Measurements from ENCODE around the gene PCDHGA2.
"Not testable (repeated sequence)": the region's sequence is repeated elsewhere in the genome, so short reads cannot be mapped to it uniquely, and the experiment has no call there.

The PCDHGA2 gene

DNA sequence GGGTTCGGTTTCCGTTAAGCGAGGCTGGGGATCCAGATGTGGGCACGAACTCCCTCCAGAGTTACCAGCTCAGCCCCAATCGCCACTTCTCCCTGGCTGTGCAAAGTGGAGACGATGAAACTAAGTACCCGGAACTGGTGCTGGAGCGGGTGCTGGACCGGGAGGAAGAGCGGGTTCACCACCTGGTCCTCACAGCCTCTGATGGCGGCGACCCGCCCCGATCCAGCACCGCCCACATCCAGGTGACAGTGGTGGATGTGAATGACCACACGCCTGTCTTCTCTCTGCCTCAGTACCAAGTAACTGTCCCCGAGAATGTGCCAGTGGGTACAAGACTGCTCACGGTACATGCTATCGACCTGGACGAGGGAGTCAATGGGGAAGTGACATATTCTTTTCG is 44.8 kb downstream of the PCDHGA2 start:
- H3K4me3 ChIP-seq (ENCODE audit: low read depth, low read length): no peak overlapping the region

DNA sequence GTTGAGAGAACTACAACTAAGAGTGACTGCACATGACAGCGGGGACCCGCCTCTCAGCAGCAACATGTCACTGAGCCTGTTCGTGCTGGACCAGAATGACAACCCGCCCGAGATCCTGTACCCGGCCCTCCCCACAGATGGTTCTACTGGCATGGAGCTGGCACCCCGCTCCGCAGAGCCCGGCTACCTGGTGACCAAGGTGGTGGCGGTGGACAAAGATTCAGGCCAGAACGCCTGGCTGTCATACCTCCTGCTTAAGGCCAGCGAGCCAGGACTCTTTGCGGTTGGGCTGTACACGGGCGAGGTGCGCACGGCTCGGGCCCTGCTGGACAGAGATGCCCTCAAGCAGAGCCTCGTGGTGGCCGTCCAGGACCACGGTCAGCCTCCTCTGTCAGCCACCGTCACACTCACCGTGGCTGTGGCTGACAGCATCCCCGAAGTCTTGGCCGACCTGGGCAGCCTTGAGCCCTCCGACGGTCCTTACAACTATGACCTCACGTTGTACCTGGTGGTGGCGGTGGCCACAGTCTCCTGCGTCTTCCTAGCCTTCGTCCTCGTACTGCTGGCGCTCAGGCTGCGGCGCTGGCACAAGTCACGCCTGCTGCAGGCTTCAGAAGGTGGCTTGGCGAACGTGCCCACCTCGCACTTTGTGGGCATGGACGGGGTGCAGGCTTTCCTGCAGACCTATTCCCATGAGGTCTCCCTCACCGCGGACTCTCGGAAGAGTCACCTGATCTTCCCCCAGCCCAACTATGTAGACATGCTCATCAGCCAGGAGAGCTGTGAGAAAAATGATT is 46.1 kb downstream of the PCDHGA2 start:
- no peak overlapping the region for H3K4me3 ChIP-seq (ENCODE audit: low read depth, low read length)
- no peaks in the 10 kb centered on the region for H3K36me3 ChIP-seq (ENCODE audit: control insufficient read depth in 2 of 2, insufficient read depth in 1 of 2, low read length in 2 of 2)
- CTCF ChIA-PET: no interaction called here
- TF ChIP-seq, protein P1, sequence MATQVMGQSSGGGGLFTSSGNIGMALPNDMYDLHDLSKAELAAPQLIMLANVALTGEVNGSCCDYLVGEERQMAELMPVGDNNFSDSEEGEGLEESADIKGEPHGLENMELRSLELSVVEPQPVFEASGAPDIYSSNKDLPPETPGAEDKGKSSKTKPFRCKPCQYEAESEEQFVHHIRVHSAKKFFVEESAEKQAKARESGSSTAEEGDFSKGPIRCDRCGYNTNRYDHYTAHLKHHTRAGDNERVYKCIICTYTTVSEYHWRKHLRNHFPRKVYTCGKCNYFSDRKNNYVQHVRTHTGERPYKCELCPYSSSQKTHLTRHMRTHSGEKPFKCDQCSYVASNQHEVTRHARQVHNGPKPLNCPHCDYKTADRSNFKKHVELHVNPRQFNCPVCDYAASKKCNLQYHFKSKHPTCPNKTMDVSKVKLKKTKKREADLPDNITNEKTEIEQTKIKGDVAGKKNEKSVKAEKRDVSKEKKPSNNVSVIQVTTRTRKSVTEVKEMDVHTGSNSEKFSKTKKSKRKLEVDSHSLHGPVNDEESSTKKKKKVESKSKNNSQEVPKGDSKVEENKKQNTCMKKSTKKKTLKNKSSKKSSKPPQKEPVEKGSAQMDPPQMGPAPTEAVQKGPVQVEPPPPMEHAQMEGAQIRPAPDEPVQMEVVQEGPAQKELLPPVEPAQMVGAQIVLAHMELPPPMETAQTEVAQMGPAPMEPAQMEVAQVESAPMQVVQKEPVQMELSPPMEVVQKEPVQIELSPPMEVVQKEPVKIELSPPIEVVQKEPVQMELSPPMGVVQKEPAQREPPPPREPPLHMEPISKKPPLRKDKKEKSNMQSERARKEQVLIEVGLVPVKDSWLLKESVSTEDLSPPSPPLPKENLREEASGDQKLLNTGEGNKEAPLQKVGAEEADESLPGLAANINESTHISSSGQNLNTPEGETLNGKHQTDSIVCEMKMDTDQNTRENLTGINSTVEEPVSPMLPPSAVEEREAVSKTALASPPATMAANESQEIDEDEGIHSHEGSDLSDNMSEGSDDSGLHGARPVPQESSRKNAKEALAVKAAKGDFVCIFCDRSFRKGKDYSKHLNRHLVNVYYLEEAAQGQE (tag by site-specific recombination; IDR thresholded peaks at IDR 0.05): peak; percentile 64; the same call in 1 of the 2 replicates
- no peak for TF ChIP-seq ZNF292 (tag by site-specific recombination; IDR thresholded peaks at IDR 0.05; ENCODE audit: borderline replicate concordance, low read depth)
- H3K9me3 ChIP-seq (ENCODE audit: control insufficient read depth, insufficient read depth, low read depth, low read length): no peaks in the 10 kb centered on the region
- no peak overlapping the region for H3K27ac ChIP-seq (ENCODE audit: extremely low read depth, low read depth, low read length)
- POLR2A ChIA-PET: no interaction called here
- no peaks in the 10 kb centered on the region for H3K4me1 ChIP-seq (ENCODE audit: control insufficient read depth, insufficient read depth, low read length)

More for the DNA sequence above, 44.8 kb downstream of the PCDHGA2 start:
- CTCF ChIA-PET: interaction anchor here (0.7 to 1.7 kb wide), 6 partner anchors 9 to 181 kb away, joined by 3 to 8 read pairs (median 4); partner anchors contain the start of genes PCDHGA8 and PCDHGB5
- Histone ChIP-seq H3K36me3 (ENCODE audit: control insufficient read depth in 2 of 2, insufficient read depth in 1 of 2, low read length in 2 of 2) (no peaks in the 10 kb centered on the region), H3K4me1 (ENCODE audit: control insufficient read depth, insufficient read depth, low read length) (no peaks in the 10 kb centered on the region), H3K27ac (ENCODE audit: extremely low read depth, low read depth, low read length) (no peak overlapping the region), H3K9me3 (ENCODE audit: control insufficient read depth, insufficient read depth, low read depth, low read length) (no peaks in the 10 kb centered on the region)
- TF ChIP-seq ZNF157 (tag by site-specific recombination; IDR thresholded peaks at IDR 0.05): no peak
- no peak for TF ChIP-seq SETDB1 (IDR thresholded peaks at IDR 0.05; ENCODE audit: insufficient read length, low read length)
- TF ChIP-seq ZNF561 (tag by site-specific recombination; IDR thresholded peaks at IDR 0.05; ENCODE audit: borderline replicate concordance): no peak
- no peak for TF ChIP-seq ZNF404 (tag by site-specific recombination; IDR thresholded peaks at IDR 0.05)
- no peak for TF ChIP-seq ZNF777 (tag by site-specific recombination; IDR thresholded peaks at IDR 0.05; ENCODE audit: borderline replicate concordance)
- no peak for TF ChIP-seq ZSCAN16 (tag by site-specific recombination; IDR thresholded peaks at IDR 0.05)
- TF ChIP-seq IKZF3 (tag by site-specific recombination; IDR thresholded peaks at IDR 0.05): no peak
- POLR2A ChIA-PET: no interaction called here

DNA sequence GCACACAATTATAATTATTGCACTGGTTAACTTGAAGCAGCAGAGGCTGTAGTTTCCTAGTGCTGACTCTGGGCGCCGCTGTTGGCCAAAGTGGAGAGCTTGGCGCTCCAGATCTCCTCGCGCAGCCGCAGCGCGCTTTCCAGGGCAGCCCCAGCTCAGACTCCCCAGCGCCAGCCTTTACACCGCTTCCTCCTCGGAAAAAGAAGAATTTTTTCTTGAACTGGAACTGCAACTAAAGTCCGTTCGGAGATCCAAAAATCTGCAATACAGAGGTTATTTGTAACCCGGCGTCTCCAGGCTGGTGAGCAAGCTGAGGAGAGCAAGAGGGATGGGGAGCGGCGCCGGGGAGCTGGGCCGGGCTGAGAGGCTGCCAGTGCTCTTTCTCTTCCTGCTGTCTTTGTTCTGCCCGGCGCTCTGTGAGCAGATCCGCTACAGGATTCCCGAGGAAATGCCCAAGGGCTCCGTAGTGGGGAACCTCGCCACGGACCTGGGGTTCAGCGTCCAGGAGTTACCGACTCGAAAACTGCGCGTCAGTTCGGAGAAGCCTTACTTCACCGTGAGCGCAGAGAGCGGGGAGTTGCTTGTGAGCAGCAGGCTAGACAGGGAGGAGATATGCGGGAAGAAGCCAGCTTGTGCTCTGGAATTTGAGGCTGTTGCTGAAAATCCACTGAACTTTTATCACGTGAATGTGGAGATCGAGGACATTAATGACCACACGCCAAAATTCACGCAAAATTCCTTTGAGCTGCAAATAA is 49.2 kb downstream of the PCDHGA2 start, which contains the start of gene PCDHGB4:
PCDHGB4 (plus strand) TSS at position 142 of the 755 bp plus-strand sequence; CDS start at position 329, 187 bp downstream.
- H3K9me3 ChIP-seq (ENCODE audit: control insufficient read depth, insufficient read depth, low read depth, low read length); H3K4me1 ChIP-seq (ENCODE audit: control insufficient read depth, insufficient read depth, low read length); H3K4me3 ChIP-seq (ENCODE audit: low read depth, low read length); H3K36me3 ChIP-seq (ENCODE audit: control insufficient read depth in 2 of 2, insufficient read depth in 1 of 2, low read length in 2 of 2); H3K27ac ChIP-seq (ENCODE audit: extremely low read depth, low read depth, low read length); POLR2A ChIA-PET: not testable (repeated sequence)
- CTCF ChIA-PET: interaction anchor here (0.6 to 2.0 kb wide), 5 partner anchors 9 to 176 kb away, joined by 3 to 5 read pairs (median 4); partner anchors contain the start of gene PCDHGB3

DNA sequence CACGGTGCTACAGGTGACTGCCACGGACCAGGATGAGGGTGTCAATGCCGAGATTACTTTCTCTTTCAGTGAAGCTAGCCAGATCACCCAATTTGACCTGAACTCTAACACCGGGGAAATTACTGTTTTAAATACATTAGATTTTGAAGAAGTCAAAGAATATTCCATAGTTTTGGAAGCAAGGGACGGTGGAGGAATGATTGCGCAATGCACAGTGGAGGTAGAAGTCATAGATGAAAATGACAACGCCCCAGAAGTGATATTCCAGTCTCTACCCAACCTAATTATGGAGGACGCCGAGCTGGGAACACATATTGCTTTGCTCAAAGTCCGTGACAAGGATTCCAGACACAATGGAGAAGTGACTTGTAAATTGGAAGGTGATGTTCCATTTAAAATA is 50.1 kb downstream of the PCDHGA2 start:
- ChIA-PET CTCF (interaction anchor here (0.6 to 1.4 kb wide), 2 partner anchors 30 to 113 kb away, joined by 3 to 4 read pairs; no protein-coding TSS in a partner anchor), POLR2A (no interaction called here)
- H3K27ac ChIP-seq (ENCODE audit: extremely low read depth, low read depth, low read length): no peak overlapping the region
- H3K36me3 ChIP-seq (ENCODE audit: control insufficient read depth in 2 of 2, insufficient read depth in 1 of 2, low read length in 2 of 2): no peaks in the 10 kb centered on the region
- no peaks in the 10 kb centered on the region for H3K9me3 ChIP-seq (ENCODE audit: control insufficient read depth, insufficient read depth, low read depth, low read length)
- no peaks in the 10 kb centered on the region for H3K4me1 ChIP-seq (ENCODE audit: control insufficient read depth, insufficient read depth, low read length)
- H3K4me3 ChIP-seq (ENCODE audit: low read depth, low read length): no peak overlapping the region
- no peak for TF ChIP-seq ZNF792 (tag by site-specific recombination; IDR thresholded peaks at IDR 0.05)
- TF ChIP-seq ZFP37 (tag by site-specific recombination; IDR thresholded peaks at IDR 0.05): no peak
- no peak for TF ChIP-seq ZFP69B (tag by site-specific recombination; IDR thresholded peaks at IDR 0.05)
- TF ChIP-seq ZNF19 (tag by site-specific recombination; IDR thresholded peaks at IDR 0.05; ENCODE audit: low read depth): no peak
- TF ChIP-seq, protein P2, sequence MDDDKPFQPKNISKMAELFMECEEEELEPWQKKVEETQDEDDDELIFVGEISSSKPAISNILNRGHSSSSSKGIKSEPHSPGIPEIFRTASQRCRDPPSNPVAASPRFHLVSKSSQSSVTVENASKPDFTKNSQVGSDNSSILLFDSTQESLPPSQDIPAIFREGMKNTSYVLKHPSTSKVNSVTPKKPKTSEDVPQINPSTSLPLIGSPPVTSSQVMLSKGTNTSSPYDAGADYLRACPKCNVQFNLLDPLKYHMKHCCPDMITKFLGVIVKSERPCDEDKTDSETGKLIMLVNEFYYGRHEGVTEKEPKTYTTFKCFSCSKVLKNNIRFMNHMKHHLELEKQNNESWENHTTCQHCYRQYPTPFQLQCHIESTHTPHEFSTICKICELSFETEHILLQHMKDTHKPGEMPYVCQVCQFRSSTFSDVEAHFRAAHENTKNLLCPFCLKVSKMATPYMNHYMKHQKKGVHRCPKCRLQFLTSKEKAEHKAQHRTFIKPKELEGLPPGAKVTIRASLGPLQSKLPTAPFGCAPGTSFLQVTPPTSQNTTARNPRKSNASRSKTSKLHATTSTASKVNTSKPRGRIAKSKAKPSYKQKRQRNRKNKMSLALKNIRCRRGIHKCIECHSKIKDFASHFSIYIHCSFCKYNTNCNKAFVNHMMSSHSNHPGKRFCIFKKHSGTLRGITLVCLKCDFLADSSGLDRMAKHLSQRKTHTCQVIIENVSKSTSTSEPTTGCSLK (tag by site-specific recombination; IDR thresholded peaks at IDR 0.05): no peak
- no peak for TF ChIP-seq ZNF112 (tag by site-specific recombination; IDR thresholded peaks at IDR 0.05)
- no peak for TF ChIP-seq ZSCAN30 (tag by site-specific recombination; IDR thresholded peaks at IDR 0.05)
- TF ChIP-seq SALL2 (tag by site-specific recombination; IDR thresholded peaks at IDR 0.05; ENCODE audit: borderline replicate concordance): no peak
- TF ChIP-seq, protein P3, sequence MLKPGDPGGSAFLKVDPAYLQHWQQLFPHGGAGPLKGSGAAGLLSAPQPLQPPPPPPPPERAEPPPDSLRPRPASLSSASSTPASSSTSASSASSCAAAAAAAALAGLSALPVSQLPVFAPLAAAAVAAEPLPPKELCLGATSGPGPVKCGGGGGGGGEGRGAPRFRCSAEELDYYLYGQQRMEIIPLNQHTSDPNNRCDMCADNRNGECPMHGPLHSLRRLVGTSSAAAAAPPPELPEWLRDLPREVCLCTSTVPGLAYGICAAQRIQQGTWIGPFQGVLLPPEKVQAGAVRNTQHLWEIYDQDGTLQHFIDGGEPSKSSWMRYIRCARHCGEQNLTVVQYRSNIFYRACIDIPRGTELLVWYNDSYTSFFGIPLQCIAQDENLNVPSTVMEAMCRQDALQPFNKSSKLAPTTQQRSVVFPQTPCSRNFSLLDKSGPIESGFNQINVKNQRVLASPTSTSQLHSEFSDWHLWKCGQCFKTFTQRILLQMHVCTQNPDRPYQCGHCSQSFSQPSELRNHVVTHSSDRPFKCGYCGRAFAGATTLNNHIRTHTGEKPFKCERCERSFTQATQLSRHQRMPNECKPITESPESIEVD (tag by site-specific recombination; IDR thresholded peaks at IDR 0.05): no peak

Data from HEK293 (cell line).